Measurements from ENCODE around the gene SUMF1. TPM values are rescaled to one million over a fixed set of nuclear protein-coding genes. Genes with fewer than 3 reads are reported as not detected.

The SUMF1 gene
- polyA plus RNA-seq, 1 donor (not counting 4 experiments of a cell fraction or from before 2014, with no cell fraction given) = 36.1 TPM

DNA sequence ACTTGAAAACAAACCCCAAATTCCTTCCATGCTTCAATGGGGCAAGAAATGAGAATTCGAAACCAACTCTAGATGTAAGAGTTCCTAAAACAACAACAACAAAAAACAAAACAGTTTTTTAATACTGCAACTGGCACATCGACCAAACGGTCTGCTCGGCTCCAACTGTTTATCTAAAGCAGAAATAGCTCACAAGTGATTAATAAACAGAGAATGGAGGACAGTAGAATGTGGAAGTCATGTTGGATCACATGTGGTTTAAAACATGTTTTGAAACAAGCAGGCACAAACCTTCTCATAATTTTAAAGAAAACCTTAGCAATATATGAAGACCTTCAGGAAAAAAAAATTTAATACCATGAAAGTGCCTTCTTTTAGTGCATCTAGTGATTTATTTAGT, 108.8 kb downstream of the SUMF1 start:
- Histone ChIP-seq H3K9ac (ENCODE audit: control insufficient read depth, extremely low read depth, insufficient read depth, low read length) (no peak overlapping the region), H3K27ac (ENCODE audit: control insufficient read depth, insufficient read depth, low read length) (no peak overlapping the region), H3K27me3 (ENCODE audit: control insufficient read depth, extremely low read depth, insufficient read depth, low read length) (no peaks in the 10 kb centered on the region), H4K20me1 (ENCODE audit: control insufficient read depth, extremely low read depth, insufficient read depth, low read length) (no peaks in the 10 kb centered on the region), H3K9me3 (ENCODE audit: control insufficient read depth, low read depth, low read length) (no peaks in the 10 kb centered on the region), H2AFZ (ENCODE audit: control insufficient read depth, low read length) (no peak overlapping the region), H3K4me3 (ENCODE audit: control insufficient read depth in 2 of 3, extremely low read depth in 1 of 3, insufficient read depth in 2 of 3, low read depth in 1 of 3, low read length in 3 of 3) (no peak overlapping the region), H3K36me3 (ENCODE audit: control insufficient read depth in 2 of 2, extremely low read depth in 1 of 2, insufficient read depth in 2 of 2, low read length in 2 of 2) (no peaks in the 10 kb centered on the region), H3K79me2 (ENCODE audit: control insufficient read depth, insufficient read depth, low read length) (no peaks in the 10 kb centered on the region), H3K4me2 (ENCODE audit: control insufficient read depth, extremely low read depth, insufficient read depth, low read depth, low read length) (no peak overlapping the region), H3K9me1 (ENCODE audit: control insufficient read depth, extremely low read depth, insufficient read depth, low read length) (no peaks in the 10 kb centered on the region), H3K4me1 (ENCODE audit: control insufficient read depth, extremely low read depth, insufficient read depth, low read length) (no peaks in the 10 kb centered on the region)
- DNase-seq (ENCODE audit: low read depth, low spot score) = no peak
- dilution Hi-C loops (cut with MboI; ENCODE audit: extremely low pct_ligation_motif_present, low sequenced_read_pairs) = no loop called here
- no peak for FAIRE-seq
- TF ChIP-seq, protein P1, sequence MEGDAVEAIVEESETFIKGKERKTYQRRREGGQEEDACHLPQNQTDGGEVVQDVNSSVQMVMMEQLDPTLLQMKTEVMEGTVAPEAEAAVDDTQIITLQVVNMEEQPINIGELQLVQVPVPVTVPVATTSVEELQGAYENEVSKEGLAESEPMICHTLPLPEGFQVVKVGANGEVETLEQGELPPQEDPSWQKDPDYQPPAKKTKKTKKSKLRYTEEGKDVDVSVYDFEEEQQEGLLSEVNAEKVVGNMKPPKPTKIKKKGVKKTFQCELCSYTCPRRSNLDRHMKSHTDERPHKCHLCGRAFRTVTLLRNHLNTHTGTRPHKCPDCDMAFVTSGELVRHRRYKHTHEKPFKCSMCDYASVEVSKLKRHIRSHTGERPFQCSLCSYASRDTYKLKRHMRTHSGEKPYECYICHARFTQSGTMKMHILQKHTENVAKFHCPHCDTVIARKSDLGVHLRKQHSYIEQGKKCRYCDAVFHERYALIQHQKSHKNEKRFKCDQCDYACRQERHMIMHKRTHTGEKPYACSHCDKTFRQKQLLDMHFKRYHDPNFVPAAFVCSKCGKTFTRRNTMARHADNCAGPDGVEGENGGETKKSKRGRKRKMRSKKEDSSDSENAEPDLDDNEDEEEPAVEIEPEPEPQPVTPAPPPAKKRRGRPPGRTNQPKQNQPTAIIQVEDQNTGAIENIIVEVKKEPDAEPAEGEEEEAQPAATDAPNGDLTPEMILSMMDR (optimal IDR thresholded peaks at IDR 0.05 in 1 of 3, IDR thresholded peaks at IDR 0.05 in 1 of 3, conservative IDR thresholded peaks at IDR 0.05 in 1 of 3; ENCODE audit: extremely low read depth in 1 of 3, insufficient read depth in 2 of 3, low read length in 3 of 3) = no peak
- no peak for TF ChIP-seq EZH2 (IDR thresholded peaks at IDR 0.05; ENCODE audit: low read length)

DNA sequence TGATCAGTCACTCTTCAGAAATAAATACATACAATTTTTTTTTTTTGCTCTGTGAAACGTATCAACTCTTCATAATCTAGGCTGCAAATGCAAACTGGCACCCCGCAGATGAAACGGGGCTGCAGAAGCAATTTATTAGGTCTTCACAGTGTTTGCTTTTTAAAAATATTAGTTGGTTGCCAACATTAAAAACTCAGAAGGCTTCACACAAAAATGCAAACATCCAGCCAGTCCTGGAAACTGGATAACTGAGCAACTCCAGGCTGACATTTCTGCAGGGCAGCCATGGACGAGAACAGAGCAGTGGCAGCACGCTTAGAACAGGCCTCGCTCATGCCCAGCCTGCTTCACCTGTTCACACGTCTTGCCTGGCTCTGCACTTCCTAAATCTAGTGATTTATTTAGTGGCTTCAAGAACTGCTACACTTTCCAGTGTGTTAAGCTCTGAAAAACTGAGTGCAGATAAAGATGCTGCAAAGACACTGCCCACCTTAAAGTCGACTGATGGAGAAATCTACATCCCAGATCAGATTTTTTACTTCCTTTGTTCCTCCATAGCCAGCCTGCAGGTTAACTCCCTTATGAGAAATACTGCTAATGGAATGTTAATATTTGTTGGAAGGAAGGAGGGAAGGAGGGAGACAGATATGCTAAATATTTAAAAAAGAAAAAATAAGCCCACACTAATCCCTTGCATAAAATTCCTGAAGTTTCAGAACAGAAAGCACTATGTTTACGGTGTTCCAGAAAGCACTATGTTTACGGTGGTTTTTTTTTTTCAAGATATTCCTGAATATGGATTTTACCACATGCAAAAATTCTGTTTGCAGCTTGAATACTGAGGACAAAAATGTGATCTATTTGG, 110.3 kb downstream of the SUMF1 start:
- no peak for TF ChIP-seq EZH2 (IDR thresholded peaks at IDR 0.05; ENCODE audit: low read length)
- TF ChIP-seq, protein P1 (optimal IDR thresholded peaks at IDR 0.05 in 1 of 3, IDR thresholded peaks at IDR 0.05 in 1 of 3, conservative IDR thresholded peaks at IDR 0.05 in 1 of 3; ENCODE audit: extremely low read depth in 1 of 3, insufficient read depth in 2 of 3, low read length in 3 of 3) = no peak
- H3K27ac ChIP-seq (ENCODE audit: control insufficient read depth, insufficient read depth, low read length) = no peak overlapping the region
- dilution Hi-C loops (cut with MboI; ENCODE audit: extremely low pct_ligation_motif_present, low sequenced_read_pairs) = no loop called here

More for the DNA sequence above, 110.3 kb downstream of the SUMF1 start:
- Histone ChIP-seq H3K27me3 (ENCODE audit: control insufficient read depth, extremely low read depth, insufficient read depth, low read length) (no peaks in the 10 kb centered on the region), H3K36me3 (ENCODE audit: control insufficient read depth in 2 of 2, extremely low read depth in 1 of 2, insufficient read depth in 2 of 2, low read length in 2 of 2) (no peaks in the 10 kb centered on the region), H3K9me3 (ENCODE audit: control insufficient read depth, low read depth, low read length) (no peaks in the 10 kb centered on the region), H3K9me1 (ENCODE audit: control insufficient read depth, extremely low read depth, insufficient read depth, low read length) (no peaks in the 10 kb centered on the region), H4K20me1 (ENCODE audit: control insufficient read depth, extremely low read depth, insufficient read depth, low read length) (no peaks in the 10 kb centered on the region), H3K4me3 (ENCODE audit: control insufficient read depth in 2 of 3, extremely low read depth in 1 of 3, insufficient read depth in 2 of 3, low read depth in 1 of 3, low read length in 3 of 3) (no peak overlapping the region), H3K4me1 (ENCODE audit: control insufficient read depth, extremely low read depth, insufficient read depth, low read length) (no peaks in the 10 kb centered on the region), H3K4me2 (ENCODE audit: control insufficient read depth, extremely low read depth, insufficient read depth, low read depth, low read length) (no peak overlapping the region), H2AFZ (ENCODE audit: control insufficient read depth, low read length) (no peak overlapping the region), H3K9ac (ENCODE audit: control insufficient read depth, extremely low read depth, insufficient read depth, low read length) (no peak overlapping the region), H3K79me2 (ENCODE audit: control insufficient read depth, insufficient read depth, low read length) (no peaks in the 10 kb centered on the region)
- DNase-seq (ENCODE audit: low read depth, low spot score) (no peak), FAIRE-seq (no peak)

Data from keratinocyte (primary cell).